DND-41 (cell line): ENCODE results near the gene ACLY.

ENCODE experiments used
- ATAC-seq: fragments of 200-7000 bp; cut with Tn5 transposase; 3 replicates; pipeline ENCODE4 v1.9.1; 2021; ENCODE audit warnings: low read depth; ENCODE audit not compliant: insufficient read depth
- DNase-seq: peaks from one replicate; pipeline ENCODE4 v3.0.0-alpha.2; 2020
- H2AFZ ChIP-seq: 2 replicates; pipeline ENCODE4 v1.6.0; 2012; ENCODE audit warnings: low read depth, low read length
- H3K27ac ChIP-seq: 2 replicates; pipeline ENCODE4 v1.5.1; 2012; ENCODE audit warnings: low read length, inconsistent platforms
- H3K27me3 ChIP-seq: fragments of 200-600 bp; sonication (generic); 2 replicates; pipeline ENCODE4 v1.6.0; 2012; ENCODE audit warnings: low read length, mild to moderate bottlenecking, inconsistent platforms; ENCODE audit not compliant: insufficient read depth, poor library complexity
- H3K36me3 ChIP-seq: 2 replicates; pipeline ENCODE4 v1.5.1; 2012; ENCODE audit warnings: low read length, inconsistent platforms; ENCODE audit not compliant: insufficient read depth
- H3K4me1 ChIP-seq: 2 replicates; pipeline ENCODE4 v1.5.1; 2012; ENCODE audit warnings: mild to moderate bottlenecking, low read length; ENCODE audit not compliant: insufficient read depth
- H3K4me2 ChIP-seq: 2 replicates; pipeline ENCODE4 v1.6.0; 2012; ENCODE audit warnings: mild to moderate bottlenecking, moderate library complexity, low read length, inconsistent platforms; ENCODE audit not compliant: insufficient read depth
- H3K4me3 ChIP-seq, 2 experiments: fragments of 200-600 bp in 1 of 2; shearing (Covaris generic) in 1 of 2; 2 replicates each; pipeline ENCODE4 v1.5.1; 2012 to 2016; ENCODE audit warnings: inconsistent platforms in 2 of 2, low read length in 2 of 2, mild to moderate bottlenecking in 2 of 2, low read depth in 1 of 2, moderate library complexity in 1 of 2
- H3K79me2 ChIP-seq: 2 replicates; pipeline ENCODE4 v1.6.0; 2012; ENCODE audit warnings: low read length, inconsistent platforms; ENCODE audit not compliant: insufficient read depth
- H3K9ac ChIP-seq: 2 replicates; pipeline ENCODE4 v1.6.0; 2012; ENCODE audit warnings: low read depth, mild to moderate bottlenecking, inconsistent platforms, low read length, moderate library complexity
- H3K9me3 ChIP-seq: 2 replicates; pipeline ENCODE4 v1.5.1; 2012; ENCODE audit warnings: low read length, moderate library complexity, mild to moderate bottlenecking, inconsistent platforms; ENCODE audit not compliant: insufficient read depth, severe bottlenecking
- H4K20me1 ChIP-seq: 2 replicates; pipeline ENCODE4 v1.6.0; 2012; ENCODE audit warnings: low read length; ENCODE audit not compliant: insufficient read depth
- EZH2 ChIP-seq: IDR thresholded peaks from 3 replicates; pipeline ENCODE4 v1.6.1; 2012; ENCODE audit warnings: borderline replicate concordance, low read depth, mild to moderate bottlenecking, moderate library complexity, low read length, inconsistent platforms; ENCODE audit not compliant: severe bottlenecking
- TF ChIP-seq, protein P1 (sequence below): IDR thresholded peaks from 2 replicates; pipeline ENCODE4 v1.5.1; 2012; ENCODE audit warnings: borderline replicate concordance, low read length, moderate library complexity, mild to moderate bottlenecking; ENCODE audit not compliant: poor library complexity, severe bottlenecking; ENCODE audit errors: extremely low read depth

ACLY gene

DNA sequence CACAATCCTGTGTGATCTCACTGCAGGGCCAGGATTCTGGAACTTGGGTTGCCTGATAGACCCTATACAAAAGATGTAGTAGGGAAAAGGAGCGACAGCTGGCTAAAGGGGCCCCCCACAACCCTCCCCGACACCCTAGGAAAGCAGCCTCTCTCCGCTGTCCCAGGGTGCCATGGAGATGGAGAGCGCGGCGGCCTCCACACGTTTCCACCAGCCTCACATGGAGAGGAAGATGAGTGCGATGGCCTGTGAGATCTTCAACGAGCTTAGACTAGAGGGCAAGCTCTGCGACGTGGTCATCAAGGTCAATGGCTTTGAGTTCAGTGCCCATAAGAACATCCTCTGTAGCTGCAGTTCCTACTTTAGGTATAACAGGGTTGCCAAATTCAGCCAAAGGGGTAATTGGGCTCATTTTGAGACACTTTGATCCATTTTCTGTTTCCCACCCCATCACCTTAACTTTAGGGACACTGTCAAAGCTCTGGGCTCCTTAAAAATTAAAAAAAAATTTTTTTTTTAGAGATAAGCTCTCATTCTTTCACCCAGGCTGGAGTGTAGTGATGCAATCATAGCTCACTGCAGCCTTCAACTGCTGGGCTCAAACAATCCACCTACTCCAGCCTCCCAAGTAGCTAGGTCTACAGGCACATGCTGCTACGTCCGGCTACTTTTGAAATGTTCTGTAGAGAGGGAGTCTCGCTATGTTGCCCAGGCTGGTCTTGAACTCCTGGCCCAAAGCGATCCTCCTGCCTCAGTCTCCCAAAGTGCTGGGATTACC lies 80.8 kb downstream of the ACLY start, which contains the start of gene KLHL10:
Gene KLHL10 (plus strand): TSS at position 65 of the 778 bp plus-strand sequence. CDS start 108 bp downstream, at position 173.
- H2AFZ ChIP-seq = peak within 1 kb of the TSS; percentile 64
- no peaks in the 10 kb centered on the region for H3K9me3 ChIP-seq
- no peaks in the 10 kb centered on the region for H4K20me1 ChIP-seq
- H3K27me3 ChIP-seq = no peaks in the 10 kb centered on the region
- no peak for TF ChIP-seq EZH2
- TF ChIP-seq, protein P1, sequence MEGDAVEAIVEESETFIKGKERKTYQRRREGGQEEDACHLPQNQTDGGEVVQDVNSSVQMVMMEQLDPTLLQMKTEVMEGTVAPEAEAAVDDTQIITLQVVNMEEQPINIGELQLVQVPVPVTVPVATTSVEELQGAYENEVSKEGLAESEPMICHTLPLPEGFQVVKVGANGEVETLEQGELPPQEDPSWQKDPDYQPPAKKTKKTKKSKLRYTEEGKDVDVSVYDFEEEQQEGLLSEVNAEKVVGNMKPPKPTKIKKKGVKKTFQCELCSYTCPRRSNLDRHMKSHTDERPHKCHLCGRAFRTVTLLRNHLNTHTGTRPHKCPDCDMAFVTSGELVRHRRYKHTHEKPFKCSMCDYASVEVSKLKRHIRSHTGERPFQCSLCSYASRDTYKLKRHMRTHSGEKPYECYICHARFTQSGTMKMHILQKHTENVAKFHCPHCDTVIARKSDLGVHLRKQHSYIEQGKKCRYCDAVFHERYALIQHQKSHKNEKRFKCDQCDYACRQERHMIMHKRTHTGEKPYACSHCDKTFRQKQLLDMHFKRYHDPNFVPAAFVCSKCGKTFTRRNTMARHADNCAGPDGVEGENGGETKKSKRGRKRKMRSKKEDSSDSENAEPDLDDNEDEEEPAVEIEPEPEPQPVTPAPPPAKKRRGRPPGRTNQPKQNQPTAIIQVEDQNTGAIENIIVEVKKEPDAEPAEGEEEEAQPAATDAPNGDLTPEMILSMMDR = no peak
- no peaks in the 10 kb centered on the region; the same call in 1 of the 2 replicates for H3K79me2 ChIP-seq
- H3K4me1 ChIP-seq = peaks cover 18% of the 10 kb centered on the region
- ATAC-seq (no peak), DNase-seq (no peak)
- peak within 1 kb of the TSS; percentile 64; the same call in 1 of the 2 replicates for H3K9ac ChIP-seq
- H3K4me3 ChIP-seq = peak within 1 kb of the TSS in 1 of 2 experiments; percentile 60; a peak in 2 of 4 replicates
- no peaks in the 10 kb centered on the region for H3K36me3 ChIP-seq
- no peak within 1 kb of the TSS for H3K27ac ChIP-seq
- H3K4me2 ChIP-seq = peak within 1 kb of the TSS; percentile 71

DNA sequence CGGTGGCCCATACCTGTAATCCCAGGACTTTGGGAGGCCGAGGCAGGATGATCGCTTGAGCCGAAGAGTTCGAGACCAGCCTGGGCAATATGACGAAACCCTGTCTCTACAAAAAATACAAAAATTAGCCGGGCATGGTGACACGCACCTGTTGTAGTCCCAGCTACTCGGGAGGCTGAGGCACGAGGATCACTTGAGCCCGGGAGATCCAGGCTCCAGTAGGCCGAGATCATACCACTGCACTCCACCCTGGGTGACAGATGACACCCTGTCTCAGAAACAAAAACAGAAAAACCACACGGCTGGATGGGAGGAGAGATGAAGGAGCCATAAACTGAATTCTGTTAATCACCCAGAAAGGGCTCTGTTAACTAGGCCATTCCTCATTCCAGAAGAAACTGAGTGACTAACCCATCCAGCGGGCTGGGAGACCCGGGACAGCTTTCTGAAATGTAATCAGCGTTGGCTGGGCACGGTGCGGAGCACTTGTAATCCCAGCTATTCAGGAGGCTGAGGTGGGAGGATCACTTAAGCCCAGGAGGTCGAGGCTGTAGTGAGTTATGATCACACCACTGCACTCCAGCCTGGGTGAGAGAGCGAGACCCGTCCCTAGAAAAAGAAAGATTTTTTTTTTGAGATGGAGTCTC lies 82.1 kb downstream of the ACLY start:
- Histone ChIP-seq H3K27ac (0 out of 2 replicates have a peak overlapping the region, but pooled peaks have one; percentile 27), H3K36me3 (no peaks in the 10 kb centered on the region), H2AFZ (peak overlapping the region; percentile 64), H3K4me2 (peak overlapping the region; percentile 71), H4K20me1 (no peaks in the 10 kb centered on the region), H3K9me3 (no peaks in the 10 kb centered on the region), H3K4me3 (peak overlapping the region in 1 of 2 experiments; percentile 60; a peak in 2 of 4 replicates), H3K4me1 (peaks cover 18% of the 10 kb centered on the region), H3K9ac (peak overlapping the region; percentile 64), H3K79me2 (no peaks in the 10 kb centered on the region; the same call in 1 of the 2 replicates), H3K27me3 (no peaks in the 10 kb centered on the region)
- DNase-seq (no peak), ATAC-seq (no peak)
- TF ChIP-seq EZH2 = no peak
- TF ChIP-seq, protein P1 = no peak

DNA sequence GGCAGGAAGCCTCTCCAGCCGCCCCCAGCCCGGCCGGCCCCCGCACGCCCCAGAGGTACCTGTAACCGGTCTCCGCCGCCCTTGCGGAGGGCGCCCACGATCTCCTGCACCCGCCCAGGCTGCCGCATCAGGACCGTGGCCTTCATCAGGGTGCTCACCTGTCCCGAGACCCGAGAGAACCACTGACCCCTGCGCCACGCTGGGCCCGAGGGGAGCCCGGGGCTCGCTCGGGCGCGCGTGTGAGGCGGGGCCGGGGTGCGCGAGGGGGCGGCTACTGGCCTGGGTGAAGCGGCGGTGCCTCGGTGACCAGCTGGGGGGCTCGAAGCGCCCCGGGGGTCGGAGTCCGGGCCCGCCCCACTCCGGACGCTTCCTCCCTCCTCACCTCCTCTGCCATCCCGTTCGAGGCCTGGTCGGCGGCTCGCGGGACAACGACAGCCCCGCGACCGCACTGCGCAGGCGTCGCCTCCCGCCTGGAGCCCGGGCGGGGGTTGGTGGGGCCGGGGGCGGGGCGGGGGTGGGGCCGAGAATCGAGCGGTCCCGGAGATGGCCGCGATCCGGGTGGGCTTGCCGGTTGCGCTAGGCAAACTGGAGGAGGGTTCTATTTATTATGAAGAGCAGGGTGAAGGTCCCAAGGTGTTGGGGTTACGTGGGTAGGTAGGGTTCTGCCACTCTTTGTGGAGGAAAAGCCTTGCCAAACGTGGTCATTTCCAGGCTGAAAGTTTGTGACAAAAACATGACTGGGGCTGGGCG lies 82.8 kb downstream of the ACLY start, which contains the start of gene NT5C3B:
Gene NT5C3B (minus strand): TSS at position 433 of the 750 bp plus-strand sequence. CDS start 39 bp downstream, at position 394.
- H2AFZ ChIP-seq = peak within 1 kb of the TSS; percentile 84
- H3K79me2 ChIP-seq = no peaks in the 10 kb centered on the region; the same call in 1 of the 2 replicates
- H3K4me3 ChIP-seq = peak within 1 kb of the TSS; percentile 33 to 60; a peak in 3 of 4 replicates
- peak within 1 kb of the TSS; percentile 64 for H3K9ac ChIP-seq
- no peaks in the 10 kb centered on the region for H4K20me1 ChIP-seq
- no peaks in the 10 kb centered on the region for H3K9me3 ChIP-seq
- peak; percentile 86 for ATAC-seq
- H3K27me3 ChIP-seq = no peaks in the 10 kb centered on the region
- H3K4me1 ChIP-seq = peaks cover 18% of the 10 kb centered on the region
- H3K4me2 ChIP-seq = peak within 1 kb of the TSS; percentile 71
- H3K27ac ChIP-seq = peak within 1 kb of the TSS; percentile 47; the same call in 1 of the 2 replicates
- peak; percentile 59 for DNase-seq
- H3K36me3 ChIP-seq = no peaks in the 10 kb centered on the region
- TF ChIP-seq EZH2 = no peak
- TF ChIP-seq, protein P1 = no peak
